ENCODE measurements around the gene P2RX3.

Gene P2RX3

DNA sequence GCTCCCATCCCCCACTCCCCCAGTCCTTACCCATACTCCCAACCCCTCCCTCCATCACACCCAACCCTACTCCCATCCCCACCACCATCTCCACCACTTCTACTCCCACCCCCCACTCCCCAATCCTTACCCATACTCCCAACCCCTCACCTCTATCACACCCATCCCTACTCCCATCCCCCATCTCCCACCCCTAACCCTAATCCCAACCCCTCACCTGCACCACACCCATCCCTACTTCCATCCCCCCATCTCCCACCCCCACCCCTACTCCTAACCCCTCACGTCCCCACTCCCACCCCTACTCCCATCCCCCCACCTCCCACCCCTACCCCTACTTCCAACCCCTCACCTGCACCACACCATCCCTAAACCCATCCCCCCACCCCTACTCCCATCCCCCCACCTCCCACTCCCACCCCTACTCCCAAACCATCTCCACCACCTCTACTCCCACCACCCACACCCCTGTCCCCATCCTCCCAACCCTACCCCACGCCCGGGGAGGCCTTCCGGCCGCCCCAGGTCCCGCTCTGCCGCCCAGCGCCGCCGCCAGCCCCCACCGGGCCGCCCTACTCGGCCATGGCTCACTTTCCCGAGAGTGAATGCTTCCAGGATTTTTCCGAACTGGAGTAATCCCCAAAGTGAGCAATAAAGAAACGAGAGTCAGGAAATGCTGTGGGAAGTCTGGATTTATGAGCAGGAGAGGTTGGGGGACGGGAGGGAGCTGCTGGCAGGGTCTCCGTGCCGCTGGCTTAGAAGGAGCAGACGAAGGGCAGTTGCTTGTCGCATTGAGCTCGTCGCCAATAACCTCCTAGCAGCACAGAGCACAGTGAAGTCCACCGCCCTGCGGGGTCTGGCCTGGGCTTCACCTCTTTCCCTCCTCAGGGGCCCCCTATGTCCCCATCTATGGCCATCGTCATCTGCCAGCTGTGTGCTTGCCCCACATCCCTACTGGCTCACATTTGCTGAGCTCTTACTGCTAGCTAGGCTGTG lies 38.2 kb downstream of the P2RX3 start:
- no peak for DNase-seq

GRCh38 chr11:57377107-57377506 lies 39.0 kb downstream of the P2RX3 start:
- DNase-seq, result no peak

GRCh38 chr11:57378186-57378585 lies 40.0 kb downstream of the P2RX3 start:
- DNase-seq, result no peak

GRCh38 chr11:57379732-57380131 lies 41.6 kb downstream of the P2RX3 start:
- no peak for DNase-seq

GRCh38 chr11:57380975-57381374 lies 42.8 kb downstream of the P2RX3 start, which contains the start of gene PRG3:
Gene PRG3 (minus strand): TSS chr11:57381150. CDS start chr11:57380708, 442 bp downstream.
- DNase-seq, result no peak

DNA sequence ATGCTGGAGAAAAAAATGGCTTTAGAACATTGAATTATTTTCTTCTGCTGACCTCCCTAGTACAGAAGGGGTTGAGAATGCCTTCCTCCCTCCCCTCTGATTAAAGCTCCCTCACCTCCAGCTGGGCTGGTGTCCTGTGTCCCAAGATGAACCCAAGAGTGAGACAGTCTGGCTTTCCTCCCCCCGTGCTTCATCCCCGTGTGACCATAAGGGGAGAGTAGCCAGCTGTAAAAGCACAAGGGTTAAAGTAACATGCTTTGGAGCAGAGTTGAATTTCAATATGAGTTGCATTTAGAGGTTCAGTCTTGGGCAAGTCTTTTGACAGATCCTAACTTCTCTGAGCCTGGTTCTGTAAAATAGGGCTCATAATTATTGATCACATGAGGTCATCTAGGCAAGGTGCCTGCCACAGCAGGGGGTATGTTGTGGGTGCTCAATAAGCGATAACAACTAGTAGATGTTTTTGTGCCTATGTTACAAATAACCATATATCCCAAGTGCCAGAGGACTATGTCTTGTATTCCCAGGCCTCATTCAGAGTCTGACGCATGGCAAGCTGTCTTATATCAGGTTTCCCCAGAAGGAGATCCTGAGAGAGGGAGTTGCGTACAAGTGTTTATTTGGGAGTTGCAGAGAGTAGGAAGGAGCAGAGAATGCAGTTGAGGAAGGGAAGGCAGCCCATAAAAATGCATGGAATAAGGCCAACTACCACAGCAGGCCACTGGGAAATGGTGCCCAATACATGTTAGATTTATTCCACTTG lies 48.2 kb downstream of the P2RX3 start:
- no peak for DNase-seq

DNA sequence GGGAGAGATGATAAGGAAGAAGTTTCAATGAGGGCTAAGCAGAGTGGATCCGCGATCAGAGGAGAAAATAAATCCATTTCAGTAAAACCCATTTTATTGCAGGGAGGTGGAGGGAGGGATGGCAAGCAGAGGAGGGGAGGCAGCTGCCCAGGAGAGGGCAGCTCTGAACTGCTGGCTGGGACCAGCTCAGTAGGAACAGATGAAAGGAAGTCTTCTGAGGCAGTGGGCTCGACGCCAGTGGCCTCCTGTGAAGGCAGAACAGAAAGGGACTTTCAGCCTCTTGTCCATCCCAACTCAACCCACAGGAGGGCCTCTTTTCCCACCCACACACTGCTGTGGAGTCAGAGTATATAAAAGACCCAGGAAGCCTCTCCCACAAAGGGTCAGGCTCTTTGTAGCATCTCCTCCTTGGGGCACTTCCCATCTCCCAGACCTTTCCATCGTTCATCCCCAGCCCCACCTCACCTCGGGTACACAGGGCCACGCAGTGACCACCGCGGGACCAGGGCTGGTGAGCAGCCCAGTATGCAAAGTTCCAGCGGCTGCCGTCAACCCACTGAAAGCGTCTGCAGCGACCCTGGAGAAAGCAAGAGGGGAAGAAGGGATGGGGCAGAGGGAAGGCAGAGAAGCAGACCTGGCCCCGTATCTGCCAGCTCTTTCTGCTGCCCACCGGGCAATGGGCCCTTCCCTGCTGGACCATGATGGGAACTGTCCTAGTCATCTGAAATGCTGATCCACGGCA lies 49.3 kb downstream of the P2RX3 start:
- no peak for DNase-seq

DNA sequence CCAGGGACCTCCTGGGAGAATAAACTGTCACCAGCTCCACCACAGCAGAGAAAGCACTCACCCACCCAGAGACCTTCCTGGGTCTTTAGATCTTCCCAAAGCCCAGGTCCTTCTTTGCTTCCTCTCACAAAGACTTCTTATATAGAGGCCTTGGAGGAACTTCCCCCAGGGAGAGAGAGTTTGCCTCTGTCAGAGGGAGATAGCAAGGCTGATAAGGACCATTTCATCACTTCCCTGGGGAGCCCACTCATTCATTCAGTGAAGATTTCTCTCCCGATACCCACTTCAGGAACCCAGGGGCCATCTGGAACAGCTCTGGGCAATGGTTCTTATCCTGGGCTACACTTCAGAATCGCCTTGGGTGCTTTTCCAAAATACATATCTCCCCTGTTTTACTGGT lies 52.4 kb downstream of the P2RX3 start, which contains the start of gene PRG2:
TSS of gene PRG2 (minus strand) at position 116 of the 400 bp plus-strand sequence. CDS start 706 bp downstream, outside the sequence.
- DNase-seq, result no peak

DNA sequence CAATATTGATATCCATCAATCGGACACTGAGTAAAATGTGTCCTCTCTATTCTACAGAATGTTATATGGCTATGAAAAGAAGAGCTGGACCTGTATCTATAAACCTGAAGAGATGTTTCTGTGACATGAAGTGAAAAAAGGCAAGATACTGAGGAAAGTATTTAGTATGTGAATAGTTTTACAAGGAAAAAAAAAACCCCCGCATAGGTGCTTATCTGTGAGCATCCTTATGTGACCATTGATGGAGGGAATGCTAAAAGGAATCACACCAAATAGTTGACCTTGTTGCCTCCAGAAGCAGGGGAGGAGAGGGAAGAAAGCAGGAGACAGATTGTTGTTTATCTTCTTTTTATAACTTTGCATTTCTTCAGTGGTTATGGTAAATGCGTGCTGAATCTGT lies 53.0 kb downstream of the P2RX3 start:
- no peak for DNase-seq

GRCh38 chr11:57391539-57391938 lies 53.4 kb downstream of the P2RX3 start:
- DNase-seq, result no peak

DNA sequence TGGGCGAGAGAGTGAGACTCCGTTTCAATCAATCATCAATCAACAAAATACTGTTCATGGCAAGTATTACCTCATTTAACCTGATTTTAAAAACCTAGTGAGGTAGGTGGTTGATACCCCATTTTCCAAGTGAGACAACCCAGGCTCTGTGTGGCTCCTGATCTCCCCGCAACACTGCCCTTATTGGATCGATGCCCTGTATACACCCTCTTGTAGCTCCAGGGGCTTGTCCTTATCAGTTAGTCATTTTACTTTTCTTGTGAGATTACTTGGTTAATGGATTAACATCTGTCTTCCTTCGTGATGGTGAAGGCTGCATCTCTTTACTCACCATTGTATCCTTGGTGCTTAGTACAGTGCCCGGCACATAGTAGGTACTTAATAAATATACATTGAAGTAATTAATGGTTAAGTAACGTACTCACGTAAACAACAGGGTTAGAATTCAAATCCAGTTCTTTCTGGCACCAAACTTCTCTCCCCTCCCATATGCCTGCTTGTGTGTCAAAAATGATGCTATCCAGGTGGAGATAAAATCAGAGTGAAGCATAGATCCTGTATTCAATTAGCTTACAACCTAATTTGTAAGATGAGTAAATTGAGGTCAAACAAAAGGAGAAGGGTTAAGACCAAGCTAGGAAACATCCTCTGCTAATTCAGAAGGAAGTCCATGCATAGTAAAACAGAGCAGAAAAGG lies 54.1 kb downstream of the P2RX3 start:
- no peak for DNase-seq

GRCh38 chr11:57392763-57393105 lies 54.6 kb downstream of the P2RX3 start:
- DNase-seq, result no peak

GRCh38 chr11:57394203-57394965 lies 56.2 kb downstream of the P2RX3 start:
- no peak for DNase-seq

- no peak for DNase-seq
These were observed 57.9 kb downstream of the P2RX3 start for GRCh38 chr11:57395905-57396623.

- DNase-seq, result no peak
These were observed 58.6 kb downstream of the P2RX3 start for GRCh38 chr11:57396744-57397143.

GRCh38 chr11:57397394-57397990 lies 59.3 kb downstream of the P2RX3 start:
- DNase-seq, result no peak

GRCh38 chr11:57399221-57399620 lies 61.1 kb downstream of the P2RX3 start:
- no peak for DNase-seq

DNA sequence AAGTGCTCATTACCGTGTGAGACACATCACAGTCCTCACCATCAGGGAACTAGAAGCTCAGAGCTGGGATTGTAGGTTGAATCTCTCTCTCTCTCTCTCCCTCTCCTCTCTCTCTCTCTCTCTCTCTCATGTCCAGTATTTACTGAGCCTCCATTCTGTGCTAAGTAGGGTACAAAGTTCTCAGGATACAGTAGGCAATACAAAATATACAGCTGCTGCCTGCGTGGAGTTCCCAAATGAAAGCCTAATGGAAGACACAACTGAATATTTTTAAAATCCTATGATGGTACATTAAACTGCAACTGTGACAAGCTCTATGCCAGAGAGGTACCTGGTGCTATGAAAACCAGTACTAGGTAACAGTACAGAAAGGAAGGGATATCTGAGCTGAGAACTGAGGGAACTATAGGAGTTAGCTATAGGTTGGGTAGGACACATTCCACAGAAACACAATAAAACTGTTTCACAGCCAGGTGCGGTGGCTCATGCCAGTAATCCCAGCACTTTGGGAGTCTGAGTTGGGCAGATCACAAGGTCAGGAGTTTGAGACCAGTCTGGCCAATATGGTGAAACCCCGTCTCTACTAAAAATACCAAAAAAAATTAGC lies 61.9 kb downstream of the P2RX3 start:
- DNase-seq, result no peak

- no peak for DNase-seq
These were observed 64.2 kb downstream of the P2RX3 start for GRCh38 chr11:57402188-57403002.

All from right forelimb (tissue), 1 donor.